NAMALWA (cell line): ENCODE results near the gene GRAMD2B.
A peak's percentile ranks its signal among the peaks of the same experiment; 100 is the strongest.

Experiments
- DNase-seq: peaks from one replicate; pipeline ENCODE4 v3.0.0-alpha.2; 2015; ENCODE audit warnings: low spot score

The GRAMD2B gene

GRCh38 chr5:126477294-126478117, 54.3 kb downstream of the GRAMD2B start:
- no peak for DNase-seq

- no peak for DNase-seq
Observed at GRCh38 chr5:126479810-126480209, 56.6 kb downstream of the GRAMD2B start.

GRCh38 chr5:126480824-126481223, 57.6 kb downstream of the GRAMD2B start:
- no peak for DNase-seq

GRCh38 chr5:126481243-126481642, 58.0 kb downstream of the GRAMD2B start:
- DNase-seq: no peak

- no peak for DNase-seq
Observed at GRCh38 chr5:126482591-126482990, 59.4 kb downstream of the GRAMD2B start.

- DNase-seq: no peak
Observed at GRCh38 chr5:126483156-126483555, 59.9 kb downstream of the GRAMD2B start.

- no peak for DNase-seq
Observed at GRCh38 chr5:126484253-126484652, 61.0 kb downstream of the GRAMD2B start.

GRCh38 chr5:126486332-126486731, 63.1 kb downstream of the GRAMD2B start:
- DNase-seq: no peak

GRCh38 chr5:126487596-126487995, 64.4 kb downstream of the GRAMD2B start:
- no peak for DNase-seq

GRCh38 chr5:126488443-126489065, 65.3 kb downstream of the GRAMD2B start:
- no peak for DNase-seq

GRCh38 chr5:126490167-126490940, 67.1 kb downstream of the GRAMD2B start:
- peak; percentile 16 for DNase-seq

- no peak for DNase-seq
Observed at GRCh38 chr5:126492939-126493338, 69.7 kb downstream of the GRAMD2B start.

GRCh38 chr5:126494393-126494792, 71.2 kb downstream of the GRAMD2B start:
- DNase-seq: no peak

- no peak for DNase-seq
Observed at GRCh38 chr5:126497506-126497905, 74.3 kb downstream of the GRAMD2B start.

GRCh38 chr5:126499278-126499677, 76.1 kb downstream of the GRAMD2B start:
- DNase-seq: no peak

- DNase-seq: peak; percentile 73
Observed at GRCh38 chr5:126499853-126500342, 76.7 kb downstream of the GRAMD2B start.

GRCh38 chr5:126501448-126501847, 78.2 kb downstream of the GRAMD2B start:
- no peak for DNase-seq

GRCh38 chr5:126503602-126504104, 80.4 kb downstream of the GRAMD2B start:
- DNase-seq: no peak

GRCh38 chr5:126506079-126506478, 82.9 kb downstream of the GRAMD2B start:
- no peak for DNase-seq

GRCh38 chr5:126508251-126508961, 85.2 kb downstream of the GRAMD2B start:
- DNase-seq: no peak

- DNase-seq: peak; percentile 21
Observed at GRCh38 chr5:126508962-126509279, 85.7 kb downstream of the GRAMD2B start.

GRCh38 chr5:126509339-126509738, 86.1 kb downstream of the GRAMD2B start:
- DNase-seq: no peak
